Prostate gland (tissue), 2 donors: Measurements from ENCODE around the gene MNX1. TPM values are rescaled to one million over a fixed set of nuclear protein-coding genes. Genes with fewer than 3 reads are reported as not detected.

Experiments
- DNase-seq: peaks from one replicate; pipeline ENCODE4 v3.0.0-alpha.2; 2019; ENCODE audit warnings: low spot score
- H3K27ac ChIP-seq, 2 donors: fragments of 200-600 bp; sonication (generic); 2 replicates each; pipeline ENCODE4 v1.5.1; 2017 to 2019
- H3K27me3 ChIP-seq: fragments of 200-600 bp; sonication (generic); replicated peaks from 2 replicates; pipeline ENCODE4 v1.5.1; 2019; ENCODE audit not compliant: insufficient read depth
- H3K36me3 ChIP-seq, 2 donors: fragments of 200-600 bp; sonication (generic); 1 replicate in 1 of 2; 2 replicates in 1 of 2; pipeline versions ENCODE4 v1.5.1 to v1.8.1; 2017 to 2019
- H3K4me1 ChIP-seq: fragments of 200-600 bp; sonication (generic); replicated peaks from 2 replicates; pipeline ENCODE4 v1.5.1; 2019
- H3K4me3 ChIP-seq, 2 donors: fragments of 200-600 bp; sonication (generic); 2 replicates each; pipeline ENCODE4 v1.5.1; 2017 to 2019
- H3K9me3 ChIP-seq: fragments of 200-600 bp; sonication (generic); 2 replicates; pipeline ENCODE4 v1.5.1; 2017
- CTCF ChIP-seq, 4 experiments: fragments of 200-600 bp in 2 of 4; fragments of 450-650 bp in 2 of 4; sonication (generic) in 2 of 4; IDR thresholded peaks; 1 replicate in 3 of 4; 2 replicates in 1 of 4; pipeline ENCODE4 v1.5.1; 2016 to 2019; ENCODE audit warnings: antibody characterized with exemption in 4 of 4, mild to moderate bottlenecking in 2 of 4, moderate library complexity in 2 of 4
- POLR2A ChIP-seq: fragments of 450-650 bp; IDR thresholded peaks from one replicate; pipeline ENCODE4 v1.6.1; 2016; ENCODE audit warnings: antibody characterized with exemption, mild to moderate bottlenecking
- POLR2AphosphoS5 ChIP-seq: sonication (generic); formaldehyde crosslinking; IDR thresholded peaks from one replicate; pipeline ENCODE4 v1.6.1; 2017; ENCODE audit warnings: antibody characterized with exemption
- WGBS: methylation state at CpG from one replicate; pipeline ENCODE4 v1.1.5; 2018; 5-methylcytosine and 5-hydroxymethylcytosine counted together
- intact Hi-C: fragments of 100-400 bp; cut with DNase I; formaldehyde crosslinking; loops from one replicate; pipeline ENCODE4 v1.14.2; 2022
- total RNA-seq, 2 donors: library from RNA; depleted of rRNA; stranded (reverse); fragments of >200 nt; gene quantifications; one replicate each; pipeline ENCODE4 v1.1.0, GENCODE V29; 2016

MNX1 gene
- total RNA-seq, 2 donors from 2014 or later: 2.2 to 2.9 TPM

- H3K9me3 ChIP-seq: no peaks in the 10 kb centered on the region
- no peak overlapping the region for H3K4me3 ChIP-seq
- WGBS: 7% methylated on average over 30 of the region's 30 CpGs
- TF ChIP-seq CTCF (IDR thresholded peaks at IDR 0.05): no peak
- no peak for TF ChIP-seq POLR2A
- TF ChIP-seq POLR2AphosphoS5: no peak
- H3K27me3 ChIP-seq: peaks cover 52% of the 10 kb centered on the region
- no peaks in the 10 kb centered on the region for H3K36me3 ChIP-seq
- no peak overlapping the region for H3K27ac ChIP-seq
- intact Hi-C loops: no loop called here
- DNase-seq: no peak
- peaks cover 9% of the 10 kb centered on the region for H3K4me1 ChIP-seq
Measured at GRCh38 chr7:157021871-157022680, 11.6 kb upstream of the MNX1 start.

GRCh38 chr7:157021071-157021870, 10.8 kb upstream of the MNX1 start:
- H3K36me3 ChIP-seq: no peaks in the 10 kb centered on the region
- H3K27me3 ChIP-seq: peaks cover 50% of the 10 kb centered on the region
- intact Hi-C loops: no loop called here
- no peak overlapping the region for H3K27ac ChIP-seq
- WGBS: 3% methylated on average over 73 of the region's 84 CpGs
- no peak for DNase-seq
- peaks cover 9% of the 10 kb centered on the region for H3K4me1 ChIP-seq
- no peak for TF ChIP-seq CTCF (IDR thresholded peaks at IDR 0.05)
- H3K4me3 ChIP-seq: peak overlapping the region in 1 of 2 donors; percentile 7
- H3K9me3 ChIP-seq: no peaks in the 10 kb centered on the region

- 6% methylated on average over 38 of the region's 38 CpGs for WGBS
- peaks cover 50% of the 10 kb centered on the region for H3K27me3 ChIP-seq
- no peaks in the 10 kb centered on the region for H3K9me3 ChIP-seq
- H3K27ac ChIP-seq: no peak overlapping the region
- peaks cover 9% of the 10 kb centered on the region for H3K4me1 ChIP-seq
- peak overlapping the region in 1 of 2 donors; percentile 7 for H3K4me3 ChIP-seq
- TF ChIP-seq POLR2A: no peak
- TF ChIP-seq POLR2AphosphoS5: no peak
- TF ChIP-seq CTCF (IDR thresholded peaks at IDR 0.05): no peak
- no peak for DNase-seq
- intact Hi-C loops: no loop called here
- H3K36me3 ChIP-seq: no peaks in the 10 kb centered on the region
Measured at GRCh38 chr7:157020514-157021070, 10.1 kb upstream of the MNX1 start.

GRCh38 chr7:157019718-157020451, 9.4 kb upstream of the MNX1 start:
- intact Hi-C loops: no loop called here
- no peak for TF ChIP-seq POLR2A
- no peak for TF ChIP-seq CTCF (IDR thresholded peaks at IDR 0.05)
- TF ChIP-seq POLR2AphosphoS5: no peak
- H3K4me1 ChIP-seq: peaks cover 9% of the 10 kb centered on the region
- H3K27ac ChIP-seq: no peak overlapping the region
- H3K27me3 ChIP-seq: peaks cover 50% of the 10 kb centered on the region
- no peaks in the 10 kb centered on the region for H3K9me3 ChIP-seq
- no peak overlapping the region for H3K4me3 ChIP-seq
- H3K36me3 ChIP-seq: no peaks in the 10 kb centered on the region
- WGBS: 14% methylated on average over 25 of the region's 25 CpGs
- DNase-seq: no peak
